GM19025 (cell line): Measurements from ENCODE around the gene SLC12A2.

Experiments used
- ATAC-seq: cut with Tn5 transposase; IDR thresholded peaks from one replicate; pipeline ENCODE4 v1.9.1; 2021; ENCODE audit warnings: mild to moderate bottlenecking, low read depth, moderate library complexity; ENCODE audit not compliant: unreplicated experiment

The SLC12A2 gene

GRCh38 chr5:128216860-128217531, 133.4 kb downstream of the SLC12A2 start:
- ATAC-seq = no peak

DNA sequence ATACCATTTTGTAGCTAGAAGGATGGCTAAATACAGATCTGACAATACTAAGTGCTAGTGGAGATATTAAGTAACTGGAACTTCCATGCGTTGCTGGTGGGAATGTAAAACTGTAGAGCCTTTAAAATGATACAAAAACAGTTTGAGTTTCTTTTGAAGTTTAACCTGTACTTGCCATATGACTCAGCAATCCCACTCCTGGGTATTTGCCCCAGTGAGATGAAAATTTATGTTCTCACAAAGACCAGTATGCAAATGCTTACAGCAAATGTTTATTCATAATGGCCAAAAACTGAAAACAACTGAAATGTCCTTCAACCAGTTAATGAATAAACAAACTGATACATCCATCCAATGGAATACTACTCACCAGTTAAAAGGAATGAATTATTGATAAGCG, 137.3 kb downstream of the SLC12A2 start:
- no peak for ATAC-seq

DNA sequence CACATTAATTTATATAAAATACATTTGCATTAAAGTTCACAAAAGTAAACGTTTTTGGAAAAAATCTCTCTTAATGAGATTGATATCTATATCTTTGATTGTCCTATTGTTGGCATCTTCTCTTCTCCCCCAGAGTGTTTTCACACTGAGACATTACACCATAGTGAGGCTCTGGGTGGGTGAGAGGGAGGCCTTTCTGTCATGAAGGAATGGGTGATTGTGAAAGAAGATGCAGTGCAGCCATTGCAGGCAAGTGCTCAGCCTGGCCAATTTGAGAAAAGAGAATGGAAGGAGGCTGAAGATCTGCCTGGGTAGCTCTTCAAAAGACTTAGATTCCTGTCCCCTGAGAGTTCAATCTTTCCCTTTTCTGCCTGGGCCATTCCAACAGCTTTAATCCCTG, 140.8 kb downstream of the SLC12A2 start:
- ATAC-seq = no peak

DNA sequence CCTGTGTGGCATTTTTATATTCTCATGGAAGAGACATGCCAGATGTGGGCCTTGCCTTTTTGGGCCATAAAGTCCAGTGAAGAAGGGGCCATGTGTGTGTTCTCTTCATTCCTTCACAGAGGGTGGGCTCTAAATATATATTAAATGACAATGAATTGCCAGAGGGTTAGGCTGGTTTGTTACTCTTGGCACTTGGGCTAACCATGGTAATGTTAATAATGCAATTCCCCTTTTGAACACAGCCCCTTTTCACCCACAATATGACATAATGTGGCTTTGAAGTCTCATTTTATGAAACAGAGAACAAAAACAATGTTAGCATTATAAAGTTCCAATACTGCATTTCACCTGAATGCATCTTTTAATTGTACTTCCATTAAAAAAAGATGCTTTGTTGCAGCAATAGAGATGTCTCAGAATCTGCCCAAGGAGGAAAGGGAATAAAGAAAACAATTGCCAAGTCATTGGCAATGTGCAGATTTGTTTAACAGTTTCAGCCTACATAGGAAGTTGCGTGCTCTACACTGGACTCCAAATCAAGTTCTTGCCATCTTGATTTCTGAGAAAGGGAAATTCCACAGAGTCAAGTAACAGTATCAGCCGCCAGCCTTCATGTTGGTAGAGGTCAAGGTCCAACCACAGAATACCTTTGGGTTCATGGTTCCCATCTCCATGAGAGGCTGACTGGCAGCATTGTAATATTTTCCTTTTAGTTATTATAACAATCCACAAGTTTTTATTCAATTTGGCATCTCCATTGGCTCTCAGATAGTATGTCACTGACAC, 141.9 kb downstream of the SLC12A2 start:
- ATAC-seq = no peak

DNA sequence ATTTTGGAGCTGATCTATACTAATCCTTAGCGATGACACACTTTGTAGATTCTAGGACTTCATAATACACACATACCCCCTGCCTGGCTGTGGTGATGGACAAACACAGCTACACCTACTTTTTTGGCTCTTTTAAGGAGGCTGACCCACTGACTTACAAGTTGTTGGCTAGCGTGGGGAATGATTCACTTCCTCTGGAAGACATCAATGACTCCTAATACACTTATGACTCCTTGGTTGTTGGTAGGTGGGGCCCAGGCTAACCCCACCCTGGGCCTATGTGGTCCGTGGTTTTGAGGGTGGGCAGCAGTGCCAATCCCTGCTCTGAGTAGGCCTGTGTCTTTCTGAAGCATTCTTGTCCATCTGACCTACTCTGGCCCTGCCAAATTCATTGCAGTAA, 144.4 kb downstream of the SLC12A2 start:
- ATAC-seq = no peak

DNA sequence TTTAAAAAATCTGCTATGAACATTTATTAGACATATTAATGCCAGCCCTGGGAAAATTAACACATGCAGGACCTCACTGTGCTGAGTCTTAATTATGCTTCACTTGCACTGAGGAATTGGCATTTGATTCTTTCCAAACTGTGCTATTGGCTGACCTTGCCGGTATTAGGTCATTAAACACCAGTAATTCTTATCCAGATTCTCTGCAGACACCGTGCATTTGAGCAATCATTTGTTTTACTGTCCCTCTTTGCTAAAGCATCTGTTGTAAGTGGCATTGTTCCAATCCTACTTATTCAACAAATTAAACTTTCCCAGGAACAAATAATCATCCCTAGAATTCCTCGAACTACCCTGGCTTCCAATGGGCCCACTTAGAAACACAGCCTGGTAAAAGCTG, 145.0 kb downstream of the SLC12A2 start:
- ATAC-seq = no peak

- ATAC-seq = no peak
Observed at GRCh38 chr5:128234928-128235641, 151.5 kb downstream of the SLC12A2 start.

GRCh38 chr5:128236334-128236733, 152.8 kb downstream of the SLC12A2 start:
- no peak for ATAC-seq

DNA sequence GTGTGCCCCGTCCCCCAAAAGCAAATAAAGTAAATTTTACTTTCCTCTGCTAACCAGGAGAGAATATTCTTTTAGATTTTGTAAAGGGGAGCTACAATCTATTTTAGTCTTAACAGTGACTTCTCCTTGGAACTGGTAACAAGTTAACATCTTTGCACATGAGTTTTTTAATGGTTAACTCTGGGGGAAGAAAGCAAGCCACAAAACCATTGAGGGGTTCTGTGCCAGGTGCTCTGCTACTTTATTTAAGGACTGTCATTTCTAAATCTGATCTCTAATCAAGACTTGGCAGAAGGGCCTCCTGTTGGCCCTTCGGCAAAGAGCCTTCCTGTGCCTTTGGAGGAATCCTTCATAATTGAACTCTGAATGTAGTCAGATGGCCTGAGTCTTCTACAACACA, 153.4 kb downstream of the SLC12A2 start:
- no peak for ATAC-seq

DNA sequence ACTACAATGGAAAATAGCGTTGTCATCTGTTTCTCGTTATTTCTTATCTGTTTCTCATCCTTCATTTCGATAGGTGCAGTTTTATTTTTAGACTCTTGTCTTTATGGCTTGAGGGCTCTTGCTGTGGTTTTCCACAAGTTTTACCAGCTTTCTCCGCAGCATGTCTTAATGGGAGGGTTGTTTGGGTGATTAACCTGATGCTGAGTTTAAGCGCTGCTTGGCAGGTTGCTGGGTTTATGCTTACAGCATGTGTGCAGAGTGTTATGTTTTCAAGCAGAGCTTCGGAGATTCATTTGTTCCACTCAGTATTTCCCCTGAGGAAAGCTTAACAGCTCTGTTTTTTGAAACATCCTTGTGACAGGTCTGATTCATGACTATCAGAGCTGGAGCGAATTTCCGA, 154.0 kb downstream of the SLC12A2 start:
- ATAC-seq = no peak
